ENCODE measurements around the gene IPO4. TPM values are rescaled to one million over a fixed set of nuclear protein-coding genes. Genes with fewer than 3 reads are reported as not detected.

Gene IPO4
- total and polyA plus RNA-seq, 2 of the 8 experiments (the other 6 are each of a cell fraction or from before 2014, with no cell fraction given) = 55.5 to 108 TPM

DNA sequence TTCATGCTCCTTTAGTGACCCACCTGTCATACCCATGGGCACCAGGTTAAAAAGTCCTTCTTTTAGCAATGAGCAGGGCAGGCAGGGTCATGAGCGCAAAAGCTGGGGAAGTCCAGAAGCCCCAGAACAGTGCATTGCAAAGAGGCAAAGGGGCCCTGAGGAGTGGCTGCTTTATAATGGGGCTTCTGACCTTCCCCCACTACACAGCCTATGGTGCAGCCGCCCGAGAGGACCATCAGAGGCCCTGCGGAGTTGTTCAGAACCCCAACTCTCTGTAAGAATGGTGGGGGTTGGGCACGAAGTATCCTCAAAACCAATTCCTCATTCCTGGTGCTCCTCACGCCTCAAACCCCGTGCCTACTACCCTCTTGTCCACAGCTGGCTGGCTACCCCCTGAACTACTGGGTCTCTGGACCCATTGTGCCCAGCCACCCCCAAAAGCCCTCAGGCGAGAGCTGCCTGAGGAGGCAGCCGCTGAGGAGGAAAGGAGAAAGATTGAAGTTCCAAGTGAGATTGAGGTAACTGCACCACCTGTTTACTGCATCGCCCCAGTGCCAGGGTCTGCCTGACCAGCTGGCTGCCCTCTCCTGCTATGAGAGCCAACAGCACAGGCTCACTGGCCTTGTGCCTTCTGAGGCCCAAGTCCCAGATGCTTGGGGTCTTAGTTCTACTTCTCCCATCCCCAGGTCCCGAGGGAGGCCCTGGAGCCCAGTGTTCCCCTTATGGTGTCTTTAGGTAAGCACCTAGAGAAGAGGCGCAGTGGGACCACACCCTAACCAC, 10.0 kb downstream of the IPO4 start:
- no peak for TF ChIP-seq YY1 (IDR thresholded peaks at IDR 0.05; ENCODE audit: low read depth, low read length)
- TF ChIP-seq, protein P1, sequence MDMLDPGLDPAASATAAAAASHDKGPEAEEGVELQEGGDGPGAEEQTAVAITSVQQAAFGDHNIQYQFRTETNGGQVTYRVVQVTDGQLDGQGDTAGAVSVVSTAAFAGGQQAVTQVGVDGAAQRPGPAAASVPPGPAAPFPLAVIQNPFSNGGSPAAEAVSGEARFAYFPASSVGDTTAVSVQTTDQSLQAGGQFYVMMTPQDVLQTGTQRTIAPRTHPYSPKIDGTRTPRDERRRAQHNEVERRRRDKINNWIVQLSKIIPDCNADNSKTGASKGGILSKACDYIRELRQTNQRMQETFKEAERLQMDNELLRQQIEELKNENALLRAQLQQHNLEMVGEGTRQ (IDR thresholded peaks at IDR 0.05; ENCODE audit: low read length) = no peak
- no peak for TF ChIP-seq EGR1 (IDR thresholded peaks at IDR 0.05; ENCODE audit: borderline replicate concordance, low read depth, low read length)
- no peak for TF ChIP-seq SRF (IDR thresholded peaks at IDR 0.05; ENCODE audit: low read depth, low read length)
- TF ChIP-seq BCL11A (IDR thresholded peaks at IDR 0.05; ENCODE audit: low read depth in 2 of 2, low read length in 2 of 2) = no peak
- no peak for TF ChIP-seq CTBP2 (IDR thresholded peaks at IDR 0.05; ENCODE audit: borderline replicate concordance, insufficient read depth, insufficient read length, low read length)
- TF ChIP-seq GTF2F1 (IDR thresholded peaks at IDR 0.05; ENCODE audit: borderline replicate concordance, low read depth, low read length) = no peak
- CTCF ChIA-PET (ENCODE audit: partially characterized antibody) = interaction anchor here (1.1 kb wide), 2 partner anchors 18 to 64 kb away, joined by 3 to 4 read pairs; partner anchors contain the start of gene IRF9

More for the DNA sequence above, 10.0 kb downstream of the IPO4 start:
- Histone ChIP-seq H3K79me2 (ENCODE audit: control insufficient read depth in 1 of 2, insufficient read depth in 2 of 2, low read length in 2 of 2) (no peaks in the 10 kb centered on the region), H3K4ac (replicated peaks; ENCODE audit: insufficient read length, low read depth, low read length) (no peak overlapping the region), H3K23ac (ENCODE audit: insufficient read length) (no peak overlapping the region), H3K9ac (replicated peaks in 1 of 4; ENCODE audit: extremely low read depth in 1 of 4, low read depth in 3 of 4, low read length in 3 of 4) (no peak overlapping the region), H3K36me3 (ENCODE audit: control insufficient read depth in 2 of 4, insufficient read depth in 4 of 4, low read length in 3 of 4) (peaks cover 14 to 49% (median 41%) of the 10 kb centered on the region in 4 experiments), H4K5ac (ENCODE audit: insufficient read length, low read depth, low read length) (no peak overlapping the region), H2BK12ac (ENCODE audit: low read depth, low read length) (no peak overlapping the region), H2BK120ac (replicated peaks; ENCODE audit: low read depth, low read length) (no peak overlapping the region), H3K18ac (ENCODE audit: extremely low read depth, low read length) (no peak overlapping the region), H3K79me1 (ENCODE audit: low read depth, low read length) (0 out of 2 replicates have a peak, but pooled peaks cover 2% of the 10 kb centered on the region), H2AK5ac (ENCODE audit: low read depth, low read length) (no peak overlapping the region), H3K9me3 (ENCODE audit: insufficient read depth in 2 of 2, low read depth in 1 of 2, low read length in 1 of 2) (no peaks in the 10 kb centered on the region), H3K27me3 (replicated peaks in 1 of 4; ENCODE audit: control insufficient read depth in 3 of 4, extremely low read depth in 1 of 4, insufficient read depth in 3 of 4, low read length in 3 of 4) (no peaks in the 10 kb centered on the region), H3K56ac (replicated peaks; ENCODE audit: insufficient read length, low read depth, low read length) (no peak overlapping the region), H2BK5ac (ENCODE audit: low read depth, low read length) (no peak overlapping the region), H4K91ac (replicated peaks; ENCODE audit: insufficient read length, low read length) (no peak overlapping the region), H3K14ac (ENCODE audit: insufficient read length) (no peak overlapping the region), H3K27ac (ENCODE audit: low read depth, low read length) (no peak overlapping the region), H3K23me2 (ENCODE audit: low read depth, low read length) (no peaks in the 10 kb centered on the region), H3K4me1 (replicated peaks in 1 of 4; ENCODE audit: control insufficient read depth in 3 of 4, insufficient read depth in 4 of 4, low read length in 3 of 4) (no peaks in the 10 kb centered on the region), H4K8ac (ENCODE audit: extremely low read depth, insufficient read depth, low read length) (no peak overlapping the region), H2BK20ac (ENCODE audit: low read length) (no peak overlapping the region), H3K4me3 (ENCODE audit: extremely low read depth in 1 of 4, insufficient read depth in 2 of 4, low read depth in 3 of 4, low read length in 4 of 4) (no peak overlapping the region), H2BK15ac (ENCODE audit: low read length) (no peak overlapping the region), H3K4me2 (ENCODE audit: insufficient read depth in 1 of 2, low read depth in 2 of 2, low read length in 2 of 2) (no peak overlapping the region), H4K20me1 (replicated peaks in 1 of 2; ENCODE audit: control insufficient read depth in 1 of 2, insufficient read depth in 2 of 2, low read length in 2 of 2) (peaks cover 2 to 15% of the 10 kb centered on the region in 2 experiments), H2AFZ (ENCODE audit: low read length) (no peak overlapping the region)
- FAIRE-seq = no peak
- WGBS, 2 experiments (ENCODE audit: extremely low coverage in 1 of 2, insufficient coverage in 1 of 2, insufficient read length in 1 of 2, insufficient replicate concordance in 2 of 2, low coverage in 1 of 2, low lambda C conversion rate in 2 of 2, missing lambda C conversion rate in 1 of 2) = 84% methylated on average over 12 of the region's 12 CpGs; no CpG with 5 or more reads in 1 of the 2 experiments
- DNase-seq (ENCODE audit: low read depth in 1 of 2, low spot score in 2 of 2) = no peak
- POLR2A ChIA-PET (ENCODE audit: partially characterized antibody) = interaction anchor here (0.6 to 10.7 kb wide), 20 partner anchors 9 to 575 kb away, joined by 3 to 158 read pairs (median 4); partner anchors contain the start of genes CHMP4A, IPO4, IRF9 and LTB4R2

Measured in H1 (cell line).